IPS DF 6.9 (cell line): ENCODE data around the gene HNRNPA3.

ENCODE experiments used
- DNase-seq: peaks from one replicate; pipeline ENCODE4 v3.0.0-alpha.2; 2013; ENCODE audit warnings: low read depth, low spot score
- H3K27ac ChIP-seq: one replicate; pipeline ENCODE4 v1.5.1; 2013; ENCODE audit warnings: low read length, control low read depth
- H3K27me3 ChIP-seq: 2 replicates; pipeline ENCODE4 v1.6.1; 2013; ENCODE audit warnings: mild to moderate bottlenecking, low read length; ENCODE audit not compliant: control insufficient read depth, insufficient read depth
- H3K36me3 ChIP-seq: 2 replicates; pipeline ENCODE4 v1.6.1; 2013; ENCODE audit warnings: low read length; ENCODE audit not compliant: control insufficient read depth, insufficient read depth
- H3K4me1 ChIP-seq: 2 replicates; pipeline ENCODE4 v1.6.1; 2013; ENCODE audit warnings: low read length; ENCODE audit not compliant: control insufficient read depth, insufficient read depth
- H3K4me3 ChIP-seq: 2 replicates; pipeline ENCODE4 v1.5.1; 2013; ENCODE audit warnings: mild to moderate bottlenecking, low read length
- H3K9me3 ChIP-seq: 2 replicates; pipeline ENCODE4 v1.6.1; 2013; ENCODE audit warnings: low read length, inconsistent platforms; ENCODE audit not compliant: control insufficient read depth, insufficient read depth
- WGBS: extraction: QIAGEN DNeasy Blood & Tissue Kit; methylation state at CpG from one replicate; pipeline ENCODE4 v1.1.7; 2013; ENCODE audit warnings: mixed read lengths, missing lambda C conversion rate; ENCODE audit not compliant: insufficient read length, insufficient coverage; 5-methylcytosine and 5-hydroxymethylcytosine counted together

The HNRNPA3 gene

GRCh38 chr2:177212106-177212890 is at the start of gene HNRNPA3:
HNRNPA3 (plus strand) TSS chr2:177212794; CDS start chr2:177212800, 6 bp downstream.
- H3K36me3 ChIP-seq, result peaks cover 7% of the 10 kb centered on the region; the same call in 1 of the 2 replicates
- no peaks in the 10 kb centered on the region for H3K27me3 ChIP-seq
- peak; percentile 93 for DNase-seq
- H3K4me1 ChIP-seq, result no peaks in the 10 kb centered on the region
- no CpG with 5 or more reads among the region's 74 CpGs for WGBS
- H3K9me3 ChIP-seq, result no peaks in the 10 kb centered on the region
- H3K27ac ChIP-seq, result no peak within 1 kb of the TSS
- peak within 1 kb of the TSS; percentile 98 for H3K4me3 ChIP-seq

GRCh38 chr2:177164131-177164530 is 48.5 kb upstream of the HNRNPA3 start:
- H3K4me3 ChIP-seq, result no peak overlapping the region
- H3K27ac ChIP-seq, result no peak overlapping the region
- WGBS, result no CpG with 5 or more reads among the region's 3 CpGs
- no peaks in the 10 kb centered on the region for H3K36me3 ChIP-seq
- no peaks in the 10 kb centered on the region for H3K9me3 ChIP-seq
- H3K27me3 ChIP-seq, result no peaks in the 10 kb centered on the region
- no peaks in the 10 kb centered on the region for H3K4me1 ChIP-seq
- no peak for DNase-seq

GRCh38 chr2:177164584-177165052 is 48.0 kb upstream of the HNRNPA3 start:
- no CpG with 5 or more reads among the region's 13 CpGs for WGBS
- Histone ChIP-seq H3K4me1 (no peaks in the 10 kb centered on the region; the same call in 1 of the 2 replicates), H3K27me3 (no peaks in the 10 kb centered on the region), H3K9me3 (no peaks in the 10 kb centered on the region), H3K27ac (no peak overlapping the region), H3K4me3 (no peak overlapping the region), H3K36me3 (no peaks in the 10 kb centered on the region)
- no peak for DNase-seq

GRCh38 chr2:177165061-177165583 is 47.5 kb upstream of the HNRNPA3 start:
- WGBS, result no CpG with 5 or more reads among the region's 8 CpGs

GRCh38 chr2:177165721-177166711 is 46.6 kb upstream of the HNRNPA3 start:
- H3K27ac ChIP-seq, result no peak overlapping the region
- no peak for DNase-seq

More at GRCh38 chr2:177165061-177165583, 47.5 kb upstream of the HNRNPA3 start:
- Histone ChIP-seq H3K36me3 (no peaks in the 10 kb centered on the region), H3K4me1 (peaks cover 2% of the 10 kb centered on the region; the same call in 1 of the 2 replicates), H3K9me3 (no peaks in the 10 kb centered on the region), H3K4me3 (no peak overlapping the region), H3K27ac (no peak overlapping the region), H3K27me3 (no peaks in the 10 kb centered on the region)
- no peak for DNase-seq

GRCh38 chr2:177169810-177170514 is 42.6 kb upstream of the HNRNPA3 start:
- Histone ChIP-seq H3K4me3 (no peak overlapping the region), H3K9me3 (no peaks in the 10 kb centered on the region), H3K27ac (no peak overlapping the region), H3K27me3 (no peaks in the 10 kb centered on the region), H3K36me3 (no peaks in the 10 kb centered on the region), H3K4me1 (peaks cover 2% of the 10 kb centered on the region; the same call in 1 of the 2 replicates)
- WGBS, result no CpG with 5 or more reads among the region's 7 CpGs
- DNase-seq, result no peak

More at GRCh38 chr2:177165721-177166711, 46.6 kb upstream of the HNRNPA3 start:
- Histone ChIP-seq H3K4me3 (no peak overlapping the region), H3K36me3 (no peaks in the 10 kb centered on the region), H3K27me3 (no peaks in the 10 kb centered on the region), H3K9me3 (no peaks in the 10 kb centered on the region), H3K4me1 (peaks cover 2% of the 10 kb centered on the region; the same call in 1 of the 2 replicates)
- no CpG with 5 or more reads among the region's 8 CpGs for WGBS

- Histone ChIP-seq H3K27me3 (no peaks in the 10 kb centered on the region), H3K9me3 (no peaks in the 10 kb centered on the region), H3K27ac (no peak overlapping the region), H3K4me1 (peaks cover 2% of the 10 kb centered on the region; the same call in 1 of the 2 replicates), H3K4me3 (no peak overlapping the region), H3K36me3 (no peaks in the 10 kb centered on the region)
- no peak for DNase-seq
- WGBS, result no CpG with 5 or more reads among the region's 4 CpGs
These were observed 41.2 kb upstream of the HNRNPA3 start for GRCh38 chr2:177171418-177171865.

- Histone ChIP-seq H3K9me3 (no peaks in the 10 kb centered on the region), H3K4me3 (no peak overlapping the region), H3K36me3 (no peaks in the 10 kb centered on the region), H3K27ac (no peak overlapping the region), H3K4me1 (peaks cover 2% of the 10 kb centered on the region; the same call in 1 of the 2 replicates), H3K27me3 (no peaks in the 10 kb centered on the region)
- DNase-seq, result no peak
These were observed 40.3 kb upstream of the HNRNPA3 start for GRCh38 chr2:177172034-177172880.

GRCh38 chr2:177174486-177174885 is 38.1 kb upstream of the HNRNPA3 start:
- WGBS, result no CpG with 5 or more reads among the region's 4 CpGs
- Histone ChIP-seq H3K36me3 (no peaks in the 10 kb centered on the region), H3K4me1 (peaks cover 2% of the 10 kb centered on the region; the same call in 1 of the 2 replicates), H3K4me3 (no peak overlapping the region), H3K27me3 (no peaks in the 10 kb centered on the region), H3K9me3 (no peaks in the 10 kb centered on the region), H3K27ac (no peak overlapping the region)
- no peak for DNase-seq
